Kidney epithelial cell (primary cell): ENCODE results near the gene CCDC188. TPM values are rescaled to one million over a fixed set of nuclear protein-coding genes. Genes with fewer than 3 reads are reported as not detected.

Experiments
- DNase-seq: peaks from one replicate; pipeline ENCODE4 v3.0.0-alpha.2; 2010; ENCODE audit warnings: low read depth
- H3K27me3 ChIP-seq: 2 replicates; pipeline ENCODE4 v1.6.0; 2011; ENCODE audit warnings: low read length; ENCODE audit not compliant: control insufficient read depth, insufficient read depth
- H3K36me3 ChIP-seq: 2 replicates; pipeline ENCODE4 v1.5.1; 2011; ENCODE audit warnings: low read length; ENCODE audit not compliant: control insufficient read depth, insufficient read depth
- H3K4me3 ChIP-seq: 2 replicates; pipeline ENCODE4 v1.5.1; 2011; ENCODE audit warnings: low read depth, mild to moderate bottlenecking, control low read depth, low read length
- CTCF ChIP-seq: IDR thresholded peaks from 2 replicates; pipeline ENCODE4 v1.5.1; 2011; ENCODE audit warnings: mild to moderate bottlenecking, moderate library complexity, low read length, control low read depth, inconsistent platforms; ENCODE audit not compliant: insufficient read depth, poor library complexity, severe bottlenecking
- total RNA-seq: library from RNA; depleted of rRNA; stranded (reverse); fragments of >200 nt; gene quantifications from 2 replicates; pipeline ENCODE4 v1.2.3, GENCODE V29; 2015

Gene CCDC188
- total RNA-seq, 1 donor from 2014 or later, result 1.8 TPM

GRCh38 chr22:20196094-20196842, 45.4 kb upstream of the CCDC188 start:
- TF ChIP-seq CTCF, result no peak
- Histone ChIP-seq H3K27me3 (peaks cover 34% of the 10 kb centered on the region), H3K36me3 (no peaks in the 10 kb centered on the region), H3K4me3 (no peak overlapping the region)
- no peak for DNase-seq

- Histone ChIP-seq H3K27me3 (peaks cover 30% of the 10 kb centered on the region), H3K4me3 (no peak overlapping the region), H3K36me3 (no peaks in the 10 kb centered on the region)
- no peak for DNase-seq
- no peak for TF ChIP-seq CTCF
Measured at GRCh38 chr22:20194681-20195593, 44.1 kb upstream of the CCDC188 start.

- Histone ChIP-seq H3K4me3 (no peak overlapping the region), H3K27me3 (peaks cover 20% of the 10 kb centered on the region), H3K36me3 (no peaks in the 10 kb centered on the region)
- TF ChIP-seq CTCF, result no peak
- DNase-seq, result no peak
Measured at GRCh38 chr22:20193761-20194494, 43.1 kb upstream of the CCDC188 start.

- peaks cover 13% of the 10 kb centered on the region for H3K27me3 ChIP-seq
- no peak overlapping the region for H3K4me3 ChIP-seq
- TF ChIP-seq CTCF, result no peak
- DNase-seq, result no peak
- no peaks in the 10 kb centered on the region for H3K36me3 ChIP-seq
Measured at GRCh38 chr22:20192972-20193760, 42.3 kb upstream of the CCDC188 start.

GRCh38 chr22:20192293-20192971, 41.6 kb upstream of the CCDC188 start:
- H3K4me3 ChIP-seq, result no peak overlapping the region
- H3K36me3 ChIP-seq, result no peaks in the 10 kb centered on the region
- peaks cover 6% of the 10 kb centered on the region for H3K27me3 ChIP-seq
- DNase-seq, result no peak
- no peak for TF ChIP-seq CTCF
